ENCODE data around the gene TXNIP. TPM values are rescaled to one million over a fixed set of nuclear protein-coding genes. Genes with fewer than 3 reads are reported as not detected.
"Not testable (repeated sequence)": the region's sequence is repeated elsewhere in the genome, so short reads cannot be mapped to it uniquely, and the experiment has no call there.

Gene TXNIP
- total RNA-seq, result 77.7 TPM

GRCh38 chr1:145996433-145997015, at the start of gene TXNIP:
TXNIP (minus strand) TSS chr1:145996579; CDS start chr1:145996266, 313 bp downstream.
- ATAC-seq, result peak; percentile 96

- no peak for ATAC-seq
These were observed 43.4 kb upstream of the TXNIP start for GRCh38 chr1:146039844-146040194.

- ATAC-seq, result peak; percentile 76
These were observed 40.7 kb upstream of the TXNIP start for GRCh38 chr1:146036965-146037646.

GRCh38 chr1:146036241-146036964, 40.0 kb upstream of the TXNIP start:
- ATAC-seq, result no peak

GRCh38 chr1:146035048-146035423, 38.7 kb upstream of the TXNIP start:
- no peak for ATAC-seq

GRCh38 chr1:146032631-146033219, 36.3 kb upstream of the TXNIP start:
- no peak for ATAC-seq

- ATAC-seq, result no peak
These were observed 35.1 kb upstream of the TXNIP start for GRCh38 chr1:146031476-146031875.

GRCh38 chr1:146029117-146029516, 32.7 kb upstream of the TXNIP start:
- ATAC-seq, result no peak

- not testable (repeated sequence) for ATAC-seq
These were observed 30.3 kb upstream of the TXNIP start for GRCh38 chr1:146026650-146027049.

- not testable (repeated sequence) for ATAC-seq
These were observed 29.6 kb upstream of the TXNIP start for GRCh38 chr1:146025787-146026495.

- ATAC-seq, result no peak
These were observed 26.2 kb upstream of the TXNIP start for GRCh38 chr1:146022403-146023127.

GRCh38 chr1:146021622-146022402, 25.4 kb upstream of the TXNIP start, which contains the start of gene HJV:
HJV (minus strand) TSS chr1:146021735; CDS start chr1:146020231, 1,504 bp downstream.
- ATAC-seq, result no peak

GRCh38 chr1:146021050-146021445, 24.7 kb upstream of the TXNIP start:
- ATAC-seq, result no peak

- ATAC-seq, result peak; percentile 25
These were observed 24.0 kb upstream of the TXNIP start for GRCh38 chr1:146020058-146021049.

- ATAC-seq, result peak; percentile 43
These were observed 23.1 kb upstream of the TXNIP start for GRCh38 chr1:146019231-146020057.

- no peak for ATAC-seq
These were observed 20.5 kb upstream of the TXNIP start for GRCh38 chr1:146016891-146017290.

- no peak for ATAC-seq
These were observed 17.2 kb upstream of the TXNIP start for GRCh38 chr1:146013559-146013922.

GRCh38 chr1:146012703-146013558, 16.6 kb upstream of the TXNIP start:
- ATAC-seq, result peak; percentile 59

Data from esophagus mucosa (tissue), 1 donor.